OCI-M2 (cell line): ENCODE measurements around the gene FARS2.

Experiments
- DNase-seq: peaks from one replicate; lab custom pipeline; 2025; ENCODE audit not compliant: unreplicated experiment; lab: John Stamatoyannopoulos, UW

FARS2 gene

DNA sequence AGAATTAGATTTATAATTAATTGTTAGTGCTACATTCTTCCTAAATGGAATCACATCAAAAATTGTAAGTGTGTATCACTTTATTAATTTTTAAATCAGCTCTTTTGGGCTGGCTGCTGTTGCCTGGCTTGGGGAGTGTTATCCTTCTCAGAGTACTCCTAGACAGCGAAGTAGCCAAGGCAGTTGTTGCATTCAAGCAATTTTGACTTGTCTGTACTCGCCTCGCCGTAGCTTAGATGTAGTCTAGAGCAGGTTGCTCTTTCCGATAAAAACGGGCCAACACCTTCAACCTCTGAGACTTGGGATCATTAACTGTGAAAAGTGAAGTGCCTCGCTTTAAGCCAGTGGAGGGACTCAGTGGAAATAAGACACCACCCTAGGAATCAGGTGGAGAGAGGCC, 151.3 kb downstream of the FARS2 start:
- DNase-seq = no peak

DNA sequence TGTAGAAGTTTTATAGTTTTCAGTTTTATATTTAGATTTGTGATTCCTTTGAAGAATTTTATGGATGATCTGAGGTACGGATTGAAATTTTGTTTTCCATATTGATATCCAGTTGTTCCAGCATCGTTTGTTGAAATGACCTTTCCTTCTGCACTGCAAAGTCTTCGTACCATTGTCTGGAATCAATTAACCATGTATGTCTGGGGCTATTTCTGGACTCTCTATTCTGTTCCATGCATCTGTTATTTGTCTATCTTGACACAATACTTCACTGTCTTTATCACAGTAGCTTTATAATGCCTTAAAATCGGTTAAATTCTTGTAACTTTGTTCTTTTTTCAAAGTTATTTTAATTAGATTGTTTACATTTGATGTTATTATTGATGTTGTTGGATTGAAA, 154.9 kb downstream of the FARS2 start:
- DNase-seq = no peak

DNA sequence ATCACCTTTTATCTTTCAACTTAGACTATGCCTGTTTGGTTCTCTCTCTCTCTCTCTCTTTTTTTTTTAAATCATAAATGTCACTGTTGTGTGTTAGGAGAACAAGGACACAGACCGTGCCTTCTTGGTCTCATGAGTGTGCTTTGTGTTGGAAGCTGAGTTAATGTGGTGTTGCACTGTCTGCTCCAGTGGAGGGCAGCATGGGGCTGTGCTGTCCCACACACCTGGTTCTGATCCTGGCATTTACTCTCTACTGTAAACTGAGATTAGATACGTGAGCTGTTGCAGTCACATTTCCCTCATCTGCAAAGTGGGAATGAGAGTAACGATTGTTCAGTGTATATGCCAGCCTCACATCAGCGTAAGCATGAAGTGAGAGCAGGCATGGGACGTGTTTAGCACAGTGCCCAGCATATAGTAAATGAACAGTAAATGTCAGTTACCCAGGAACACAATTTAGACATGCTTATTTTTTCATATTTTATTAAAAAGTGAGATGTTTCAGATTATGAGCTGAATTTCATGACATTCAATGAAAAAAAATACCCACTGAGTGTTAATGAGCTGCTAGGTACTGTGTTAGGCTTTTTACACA, 161.1 kb downstream of the FARS2 start:
- no peak for DNase-seq

DNA sequence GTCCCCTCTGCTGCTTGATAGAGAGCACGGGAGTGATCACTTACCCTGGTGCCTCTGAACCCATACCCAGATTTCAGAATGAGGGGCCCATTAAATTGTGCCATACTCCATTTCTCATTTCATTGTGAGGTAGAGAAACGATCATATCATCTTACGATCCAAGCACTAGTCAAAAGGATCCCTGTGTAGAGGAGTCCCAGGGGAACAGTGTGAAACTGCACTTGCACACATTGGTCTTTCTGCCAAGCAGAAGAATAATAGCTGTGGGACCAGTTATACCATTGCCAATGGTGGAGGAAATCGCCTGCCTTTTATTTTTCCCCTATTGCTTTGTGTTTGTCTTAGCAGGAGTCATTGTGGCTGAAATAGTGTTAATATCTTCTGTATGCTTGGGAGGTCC, 161.9 kb downstream of the FARS2 start:
- DNase-seq = no peak

DNA sequence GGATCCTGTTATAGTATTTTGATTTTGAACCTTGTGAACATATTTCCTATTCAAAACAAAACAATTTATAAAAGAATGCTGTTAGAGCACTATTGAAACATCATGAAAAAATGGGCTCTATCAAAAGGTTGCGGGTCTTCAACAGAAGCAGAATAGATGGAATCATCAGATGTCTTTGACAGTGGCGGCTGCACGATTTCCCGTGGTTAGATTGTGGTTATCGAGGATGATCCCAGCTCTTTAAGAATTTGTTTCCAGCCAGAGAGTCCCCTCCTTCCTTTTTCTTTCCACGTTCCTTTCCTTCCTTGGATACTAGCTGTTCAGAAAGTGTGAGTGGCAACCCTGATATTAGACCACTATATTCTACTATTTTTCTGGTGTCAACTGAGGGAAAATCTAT, 163.4 kb downstream of the FARS2 start:
- DNase-seq = no peak

DNA sequence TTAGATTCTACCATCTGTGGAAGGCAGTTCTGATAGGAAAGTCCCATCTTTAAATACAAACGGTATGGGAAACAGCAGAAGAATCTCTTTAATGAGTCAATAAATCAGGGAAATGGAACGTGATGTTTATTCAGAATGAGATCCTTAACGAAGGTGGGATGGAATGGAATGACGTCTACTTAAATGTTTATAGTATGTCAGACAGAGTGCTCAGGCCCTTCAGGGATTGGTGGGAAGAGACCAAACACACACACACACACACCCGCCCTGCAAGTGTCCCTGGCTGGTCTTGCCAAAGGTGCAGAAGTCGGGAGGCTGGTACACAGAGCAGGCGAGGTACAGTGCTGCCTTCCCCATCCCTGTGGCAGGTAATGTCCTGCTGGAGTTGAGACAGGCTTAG, 164.0 kb downstream of the FARS2 start:
- DNase-seq = no peak

DNA sequence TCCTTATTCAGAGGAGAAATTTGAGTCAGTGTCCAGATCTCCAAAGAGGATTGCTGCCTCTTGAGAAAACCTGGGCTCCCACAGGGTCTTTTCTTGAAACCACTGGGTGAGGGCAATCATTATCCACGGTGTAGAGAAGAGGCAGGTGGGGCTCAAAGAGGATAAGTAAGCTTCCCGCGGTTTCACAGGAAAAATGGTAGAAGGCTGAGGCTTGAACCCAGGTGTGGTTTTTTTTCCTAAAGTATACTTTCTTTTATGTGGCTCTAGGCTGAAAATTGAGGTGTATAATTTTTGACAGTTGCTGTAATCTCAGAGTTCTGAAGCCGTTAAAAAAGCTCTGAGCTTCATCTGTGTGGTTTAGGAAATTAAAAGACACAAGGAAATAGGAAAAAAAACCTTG, 164.5 kb downstream of the FARS2 start:
- no peak for DNase-seq

DNA sequence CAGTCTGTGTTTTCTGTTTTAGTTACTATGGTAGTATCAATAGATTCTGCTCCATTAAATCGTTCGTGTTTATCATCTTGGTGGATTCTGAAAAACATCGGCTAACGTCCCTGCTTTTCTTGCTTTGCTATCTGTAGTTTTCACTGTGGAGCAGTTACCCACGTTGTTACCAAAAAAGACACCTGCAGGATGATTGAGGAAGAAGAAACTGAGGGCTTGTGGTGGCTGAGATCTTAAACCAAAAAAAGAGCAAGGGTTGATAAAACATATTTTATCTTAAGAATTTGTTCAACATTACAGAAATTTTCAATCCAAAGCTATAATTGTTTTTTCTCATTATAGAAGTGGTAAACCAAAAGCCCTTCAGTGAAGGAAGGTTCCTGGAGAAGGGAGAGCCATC, 166.3 kb downstream of the FARS2 start:
- no peak for DNase-seq

DNA sequence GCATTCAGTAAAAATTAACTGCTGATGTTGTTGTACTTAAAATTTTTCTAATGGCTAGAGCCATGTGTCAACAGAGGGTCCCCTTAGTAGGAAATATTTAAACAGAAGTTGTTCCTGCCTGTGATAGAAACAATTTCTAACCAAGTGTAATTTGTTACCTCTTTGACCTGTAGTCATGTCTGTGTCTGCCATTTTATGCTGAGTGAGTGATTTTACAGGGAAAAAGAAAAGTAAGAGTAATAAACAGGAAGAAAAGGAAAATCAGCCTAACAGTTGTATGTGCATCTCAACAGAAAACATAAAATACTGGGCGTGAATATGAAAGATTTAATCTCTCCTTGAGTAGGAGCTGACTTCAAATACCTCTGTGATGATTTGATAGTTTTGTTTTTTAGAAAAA, 172.0 kb downstream of the FARS2 start:
- DNase-seq = no peak

DNA sequence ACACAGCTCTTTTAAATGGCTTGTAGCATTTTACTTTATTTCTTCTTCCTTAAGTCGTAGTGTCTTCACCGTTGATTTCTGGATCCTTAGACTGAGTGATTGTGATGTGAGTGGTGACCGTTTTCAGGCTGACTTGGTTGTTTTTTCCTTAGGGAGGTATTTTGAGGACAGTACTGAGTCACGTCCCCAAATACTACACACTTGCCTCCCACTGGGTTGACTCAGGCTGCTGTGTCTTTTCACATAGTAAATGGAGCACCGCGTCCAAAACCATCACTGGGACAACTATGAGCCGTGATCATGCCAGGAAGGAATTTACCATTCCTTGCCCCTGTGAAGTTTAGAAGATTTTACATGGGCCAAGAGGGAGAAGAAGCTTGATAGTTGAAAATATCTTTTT, 174.1 kb downstream of the FARS2 start:
- no peak for DNase-seq

DNA sequence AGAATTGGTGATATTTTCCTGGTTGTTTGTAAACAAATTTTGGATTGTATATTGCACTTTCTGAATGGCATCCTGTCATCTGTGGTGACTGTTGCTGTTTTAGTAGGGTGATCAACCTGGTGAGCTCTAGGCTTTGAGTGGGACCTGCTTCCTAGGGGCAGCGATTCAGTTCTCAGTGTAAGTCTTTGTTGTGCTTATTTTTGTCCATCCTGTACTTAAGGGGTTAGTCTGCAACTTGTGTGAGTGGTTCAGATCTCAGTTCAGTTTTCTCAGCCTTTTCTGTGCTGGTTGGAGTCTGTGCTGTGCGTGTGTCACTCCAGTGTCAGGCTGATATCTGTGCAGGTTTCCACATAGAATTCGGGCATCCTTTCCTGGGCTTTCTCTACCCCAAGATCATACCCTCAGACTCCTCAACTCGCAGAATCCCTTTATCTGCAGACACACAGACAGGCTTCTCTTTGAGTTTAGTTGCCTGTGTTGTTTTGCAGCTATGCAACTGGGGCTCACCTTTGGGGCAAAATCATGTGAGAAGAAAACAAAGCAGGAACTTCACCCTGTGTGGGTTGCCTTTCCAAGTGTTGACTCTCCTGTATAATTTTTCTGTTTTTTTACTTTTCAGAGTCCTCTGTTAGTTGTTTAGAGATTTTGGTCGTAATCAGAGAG, 177.7 kb downstream of the FARS2 start:
- no peak for DNase-seq

DNA sequence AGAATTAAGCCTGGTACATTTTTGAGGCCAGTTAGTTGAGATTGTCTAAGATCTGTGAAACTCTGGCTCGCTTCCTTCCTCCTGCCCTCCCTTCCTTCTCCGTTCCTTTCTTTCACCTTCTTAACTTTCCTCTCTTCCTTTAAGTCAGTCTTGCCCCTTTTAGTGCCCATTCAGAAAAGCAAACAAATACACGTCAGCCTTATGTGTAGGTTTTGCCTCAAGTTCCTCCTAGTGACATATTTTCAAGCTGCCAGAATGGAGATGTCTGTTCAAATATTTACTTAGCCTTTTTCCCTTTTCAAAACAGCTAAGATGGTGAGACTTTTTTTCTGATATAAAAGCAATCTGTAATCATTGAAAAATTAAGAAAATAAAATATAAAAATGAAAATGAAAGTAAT, 178.4 kb downstream of the FARS2 start:
- DNase-seq = no peak

DNA sequence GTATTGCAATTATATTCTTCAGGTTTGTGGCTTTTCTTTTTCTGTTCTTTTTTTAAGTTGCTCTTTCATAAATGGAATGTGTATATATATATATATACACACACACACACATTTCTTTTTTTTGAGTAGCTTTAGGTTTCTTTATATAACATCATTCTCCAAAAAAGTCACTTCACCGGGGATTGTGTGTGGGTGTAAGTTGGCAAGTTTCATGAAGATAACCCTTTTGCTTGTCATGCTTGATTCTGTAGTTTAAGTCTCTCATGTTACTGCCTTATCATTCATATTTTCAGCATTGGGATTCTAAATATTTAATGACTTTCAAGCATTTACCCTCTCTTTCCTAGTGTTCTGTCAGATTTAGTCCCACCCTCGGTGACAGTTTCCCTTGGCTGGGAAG, 181.0 kb downstream of the FARS2 start:
- no peak for DNase-seq

DNA sequence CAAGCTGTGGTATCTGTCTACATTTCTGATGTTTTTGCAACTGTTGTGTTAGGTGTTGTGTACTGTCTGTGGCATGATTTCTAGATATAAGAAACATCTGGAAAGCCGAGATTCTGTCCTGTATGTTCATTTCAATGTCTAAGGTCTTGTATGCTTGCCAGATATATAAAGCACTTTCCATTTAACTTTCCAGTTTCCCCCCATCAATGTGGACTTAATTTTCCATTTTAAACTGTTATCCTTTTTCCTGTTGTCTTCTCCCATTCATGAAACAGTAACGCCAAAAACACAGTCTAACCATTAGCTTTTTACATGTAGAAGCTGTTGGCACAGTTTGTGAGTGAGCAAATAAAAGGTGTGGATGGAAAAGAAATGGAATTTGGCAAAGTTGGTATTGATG, 181.6 kb downstream of the FARS2 start:
- DNase-seq = no peak

DNA sequence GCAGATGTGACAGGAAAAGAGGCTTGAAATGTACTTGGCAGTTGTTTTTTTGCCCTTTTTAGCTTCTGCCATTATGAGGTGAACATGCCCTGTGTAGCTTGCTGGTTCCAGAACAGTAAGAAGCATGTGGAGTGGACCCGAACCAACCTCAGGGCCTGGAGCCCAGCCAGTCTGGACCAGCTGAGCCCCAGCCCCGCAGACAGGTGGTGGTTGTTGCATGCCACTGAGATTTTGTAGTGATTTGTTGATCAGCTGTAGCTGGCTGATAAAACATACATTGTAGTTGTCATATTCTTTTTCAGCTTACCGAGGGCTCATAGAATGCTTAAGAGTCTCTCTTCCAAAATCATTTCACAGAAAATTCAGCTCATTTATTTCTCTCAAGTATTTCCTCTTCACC, 182.2 kb downstream of the FARS2 start:
- no peak for DNase-seq

DNA sequence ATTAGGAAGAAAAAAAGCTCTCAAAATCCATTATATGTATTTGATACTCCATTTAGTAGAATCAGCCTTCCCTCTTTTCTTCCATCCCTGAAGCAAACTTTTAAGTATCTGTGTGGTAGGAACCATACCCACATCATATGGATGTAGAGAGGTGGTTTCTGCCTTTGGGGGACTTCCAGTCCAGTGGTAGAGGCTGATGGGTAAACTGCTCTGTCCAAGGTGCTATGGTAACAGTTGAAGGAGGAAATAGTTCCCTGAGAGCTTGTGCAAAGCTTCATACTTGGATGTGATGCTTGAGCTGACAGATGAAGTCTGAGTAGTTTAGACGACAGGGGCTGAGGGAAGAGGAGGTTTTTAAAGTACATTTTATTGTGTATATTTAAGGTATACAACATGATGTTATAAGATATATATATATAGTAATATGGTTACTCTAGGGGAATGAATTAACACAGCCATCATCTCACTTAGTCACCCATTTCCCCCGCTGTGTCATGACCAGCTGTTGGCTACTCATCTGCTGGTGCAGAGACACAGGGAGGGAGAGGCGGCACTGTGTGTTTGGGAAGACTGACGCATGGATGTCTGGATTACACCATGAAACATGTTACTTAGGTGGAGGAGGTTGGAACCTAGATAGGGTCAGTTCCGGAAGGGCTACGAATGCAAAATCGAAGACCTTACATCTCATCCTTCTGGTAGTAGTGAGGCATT, 185.2 kb downstream of the FARS2 start:
- DNase-seq = no peak

DNA sequence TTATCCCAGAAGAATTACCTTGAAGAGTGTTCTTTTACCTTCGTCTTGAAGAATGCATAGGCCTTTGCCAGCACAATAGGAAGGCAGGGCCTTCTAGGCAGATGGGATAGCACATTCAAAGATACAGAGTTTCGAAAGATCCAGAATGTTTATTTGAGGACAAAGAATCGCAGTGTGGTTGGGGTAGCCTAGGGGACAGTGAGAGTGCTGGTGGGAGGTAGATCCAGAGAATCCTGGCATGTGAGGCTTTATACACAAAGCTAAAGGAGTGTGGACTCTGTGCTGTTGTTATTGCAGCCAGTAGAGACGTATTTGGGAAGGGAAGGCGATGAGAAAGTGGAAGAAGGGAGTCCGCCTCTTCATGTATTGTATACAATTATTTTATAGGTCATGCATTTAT, 186.6 kb downstream of the FARS2 start:
- no peak for DNase-seq

DNA sequence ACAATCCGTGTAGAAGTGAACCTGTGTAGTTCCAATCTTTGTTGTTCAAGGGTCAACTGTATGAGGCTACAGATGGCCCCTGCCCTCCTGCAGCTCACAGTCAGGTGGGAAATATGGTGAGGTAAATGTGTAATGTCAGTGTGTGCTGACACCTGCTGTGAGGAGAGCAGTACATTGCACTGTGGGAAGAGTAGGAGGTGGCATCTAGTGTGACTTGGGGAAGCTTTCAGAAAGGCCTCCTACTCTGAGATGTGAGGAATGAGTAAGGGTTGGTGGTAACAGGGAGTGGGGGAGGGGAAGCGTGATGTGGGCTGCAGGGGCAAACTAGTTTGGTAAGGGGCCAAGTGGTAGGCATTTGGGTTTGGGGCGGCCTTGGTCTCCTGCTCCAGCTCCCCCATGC, 188.8 kb downstream of the FARS2 start:
- no peak for DNase-seq

DNA sequence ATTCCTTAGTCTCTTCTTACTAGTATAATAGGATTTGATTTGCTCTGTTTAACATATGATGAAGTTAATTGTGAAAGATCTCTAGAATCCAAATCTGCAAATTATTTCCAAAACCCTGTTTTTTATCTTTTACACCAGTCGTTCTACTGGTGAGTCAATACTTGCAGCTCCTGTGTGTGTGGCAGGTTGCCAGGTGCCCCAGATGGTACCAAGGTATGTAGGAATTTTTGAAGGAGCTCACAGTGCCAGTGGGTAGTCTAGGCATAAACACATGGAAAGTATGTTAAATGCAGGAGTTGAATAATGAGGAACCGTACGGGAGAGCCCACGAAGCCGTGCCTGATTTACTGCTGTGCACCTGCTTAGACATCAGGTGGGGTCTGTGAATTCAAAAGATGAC, 192.2 kb downstream of the FARS2 start:
- no peak for DNase-seq

DNA sequence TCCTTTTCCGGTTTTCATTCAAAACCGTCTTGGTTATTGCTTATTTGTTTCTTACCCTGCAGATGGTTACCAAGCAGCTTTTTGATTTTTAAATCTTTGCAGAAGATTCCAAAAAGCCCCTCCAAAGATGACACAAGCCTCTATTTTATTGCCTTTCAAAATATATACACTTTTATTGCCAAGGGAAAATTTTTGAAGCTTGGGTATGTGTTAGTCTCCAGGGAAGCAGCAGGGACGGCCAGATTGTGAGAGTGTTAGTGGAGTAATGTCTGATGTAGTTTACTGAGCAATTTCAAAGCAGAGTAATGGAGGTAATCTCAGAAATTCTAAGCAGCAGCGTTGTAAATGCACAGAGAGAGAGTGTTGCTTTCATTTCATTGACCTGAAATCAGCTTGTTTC, 193.8 kb downstream of the FARS2 start:
- no peak for DNase-seq

DNA sequence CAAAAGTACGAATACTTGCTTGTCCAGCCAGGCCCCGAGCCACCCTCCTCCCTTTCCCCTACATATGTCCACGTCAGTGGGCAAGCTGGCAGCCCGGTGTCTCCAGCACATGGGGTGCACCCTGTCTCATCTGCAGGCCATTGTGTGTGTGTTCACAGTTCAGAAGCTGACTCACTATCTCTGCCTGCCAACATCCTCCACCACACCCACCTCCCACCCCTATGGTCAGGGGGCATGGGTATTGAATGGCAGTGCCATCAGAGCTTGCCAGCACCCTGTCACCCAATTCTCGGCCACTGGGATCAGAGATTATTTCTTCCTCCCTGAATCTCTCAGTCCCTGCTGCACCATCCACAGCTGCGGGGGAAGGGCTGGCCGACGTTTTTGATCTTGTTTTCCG, 195.7 kb downstream of the FARS2 start:
- DNase-seq = no peak

DNA sequence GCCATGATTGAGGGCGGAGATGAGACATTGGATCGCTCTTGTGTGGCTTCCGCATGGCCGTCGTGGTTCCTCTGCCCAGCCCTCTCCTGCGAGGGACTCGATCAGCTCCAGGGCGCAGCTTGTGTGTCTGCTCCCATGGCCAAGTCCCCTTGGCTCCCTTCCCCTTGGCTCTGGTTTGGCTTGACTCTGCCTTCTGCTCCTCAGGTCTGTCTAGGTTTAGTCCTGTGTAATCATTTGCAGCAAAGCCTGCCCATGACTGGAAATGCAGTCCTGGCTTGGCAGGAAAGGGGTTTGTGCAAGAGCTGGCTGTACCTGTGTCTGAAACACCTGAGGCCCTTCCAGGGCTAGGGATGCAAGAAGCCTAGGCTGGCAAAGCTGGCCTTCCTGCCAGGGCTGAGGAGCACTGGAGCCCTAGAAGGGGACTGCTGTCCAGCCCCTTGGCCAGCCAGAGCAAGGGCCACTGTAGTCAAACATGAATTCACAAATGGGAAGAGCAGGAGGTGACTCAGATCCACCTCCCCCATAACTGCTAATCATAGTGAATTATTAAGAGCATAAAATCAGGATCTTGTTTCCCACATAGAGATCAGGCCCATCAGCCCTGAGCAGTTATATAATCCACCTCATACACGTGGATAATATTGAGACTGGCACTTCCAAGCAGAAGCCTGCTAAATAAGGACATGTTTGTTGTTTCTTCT, 196.8 kb downstream of the FARS2 start:
- no peak for DNase-seq
